Activated CD4-positive, alpha-beta T cell treated with anti-CD3 and anti-CD28 coated beads, Interleukin-2, Interleukin-4, amounts not matched to agents 100 ng/mL and 50 ng/mL, durations not matched to agents 16 hours and 8 hours (primary cell): Measurements from ENCODE around the gene GGTLC1.
A peak's percentile ranks its signal among the peaks of the same experiment; 100 is the strongest.

Experiments
- DNase-seq: peaks from one replicate; pipeline ENCODE4 v3.0.0-alpha.2; 2020; ENCODE audit warnings: low spot score

The GGTLC1 gene

DNA sequence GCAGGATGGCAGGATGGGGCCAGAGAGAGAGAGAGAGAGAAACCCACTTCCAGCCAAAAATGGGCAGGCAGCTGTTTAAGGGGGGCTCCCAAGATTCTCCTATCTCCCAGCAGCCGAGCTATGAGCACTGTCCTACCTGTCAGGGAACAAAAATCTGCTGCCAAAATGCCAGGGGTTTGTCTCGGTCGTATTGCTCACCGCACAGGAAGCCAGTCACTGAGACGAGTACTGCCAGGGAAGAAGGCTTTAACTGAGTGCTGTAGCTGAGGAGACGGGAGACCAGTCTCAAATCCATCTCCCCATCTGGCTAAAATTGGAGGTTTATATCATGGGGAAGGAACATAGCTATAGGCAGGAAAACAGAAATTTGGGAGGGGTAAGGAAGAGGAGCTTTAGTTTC lies 22.3 kb downstream of the GGTLC1 start:
- DNase-seq, result no peak

DNA sequence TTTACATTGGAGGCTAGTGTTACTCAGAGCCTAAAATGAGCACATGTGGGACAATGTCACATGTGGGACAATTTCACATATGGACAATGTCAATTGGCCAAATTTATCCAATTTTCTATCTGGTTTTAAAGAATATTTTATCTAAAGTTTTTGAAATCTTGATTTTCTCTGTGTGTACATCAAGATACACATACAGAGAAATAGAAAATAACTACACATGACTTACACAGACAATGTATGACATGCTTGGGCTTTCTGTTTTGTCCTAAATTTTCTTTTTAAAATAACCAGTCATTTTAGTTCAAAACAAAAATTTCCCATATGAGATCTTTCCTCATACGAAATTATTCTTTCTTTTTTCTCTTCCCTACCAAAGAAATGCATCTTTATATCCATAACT lies 24.6 kb downstream of the GGTLC1 start:
- no peak for DNase-seq

- DNase-seq, result no peak
Observed at GRCh38 chr20:23962272-23962671, 26.3 kb downstream of the GGTLC1 start.

- no peak for DNase-seq
Observed at GRCh38 chr20:23959054-23959453, 29.5 kb downstream of the GGTLC1 start.

DNA sequence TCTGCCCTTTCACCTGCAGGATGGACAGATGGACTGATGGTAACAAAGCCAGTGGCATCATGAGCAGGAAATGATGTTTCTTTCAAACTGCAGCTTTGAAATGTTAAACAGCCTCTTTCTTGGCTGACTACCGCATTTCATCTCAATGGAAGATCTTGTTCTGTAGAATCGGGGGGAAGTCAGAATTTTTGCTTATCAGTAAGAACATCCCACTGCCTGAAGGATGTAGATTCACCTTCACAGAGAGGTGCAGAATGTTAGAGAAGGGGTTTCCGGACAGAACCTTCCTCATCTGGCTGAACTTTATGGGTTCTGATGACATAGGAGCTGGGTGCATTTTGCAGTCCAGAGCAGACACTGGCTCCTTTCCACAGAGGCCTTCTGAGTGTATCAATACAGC lies 32.7 kb downstream of the GGTLC1 start:
- DNase-seq, result no peak

DNA sequence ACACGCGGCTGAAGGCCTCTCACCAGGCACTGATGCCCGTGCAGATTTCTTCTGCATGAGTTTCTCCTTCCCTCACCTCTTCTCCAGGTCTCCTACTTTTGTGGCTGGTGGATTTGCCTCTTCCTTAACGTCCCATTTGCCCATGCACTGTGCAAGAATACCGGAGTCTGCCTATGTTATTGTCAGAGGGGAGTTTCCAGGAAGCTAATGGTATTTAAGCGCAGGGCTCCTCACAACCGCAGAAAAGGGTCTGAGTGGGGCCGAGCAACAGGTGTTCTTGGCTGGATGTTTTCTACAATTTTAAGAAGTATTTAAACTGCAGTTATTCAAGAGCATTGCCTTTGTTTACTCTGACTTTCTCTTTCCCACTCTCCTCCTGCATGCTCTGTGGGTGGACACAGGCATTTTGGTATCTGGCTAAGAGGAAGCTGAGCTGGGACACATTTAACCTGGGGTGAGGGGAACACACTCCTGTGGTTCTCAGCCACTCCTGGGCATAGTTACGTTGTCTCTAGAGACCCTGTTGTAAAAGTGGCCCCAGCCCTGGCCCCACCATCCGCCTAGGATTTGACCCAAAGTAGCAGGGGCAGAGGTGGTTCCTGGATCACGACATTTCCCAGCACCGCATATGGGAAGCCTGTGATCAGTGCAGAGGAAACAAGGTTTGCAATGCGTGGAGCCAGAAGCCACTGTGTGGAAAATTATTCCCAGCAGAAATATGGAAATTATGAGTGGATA lies 34.4 kb downstream of the GGTLC1 start:
- no peak for DNase-seq

GRCh38 chr20:23946206-23946605 lies 42.4 kb downstream of the GGTLC1 start:
- no peak for DNase-seq

DNA sequence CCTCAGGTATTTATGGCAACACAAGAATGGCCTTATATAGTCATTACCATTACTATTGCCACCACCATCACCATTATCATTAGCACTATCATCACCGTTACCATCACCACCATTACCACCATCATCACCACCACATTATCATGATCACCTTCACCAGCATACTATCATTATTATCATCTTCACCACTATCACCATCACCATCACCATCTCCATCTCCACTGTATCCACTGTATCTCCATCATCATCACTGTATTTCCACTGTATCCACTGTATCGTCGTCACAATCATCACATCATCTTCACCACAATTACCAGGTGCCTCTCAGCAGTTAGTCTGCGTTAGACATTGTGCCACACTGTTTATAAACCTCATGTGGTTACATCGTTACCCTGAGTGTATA lies 45.3 kb downstream of the GGTLC1 start:
- DNase-seq, result no peak

- DNase-seq, result no peak
Observed at GRCh38 chr20:23939641-23940040, 48.9 kb downstream of the GGTLC1 start.

- DNase-seq, result no peak
Observed at GRCh38 chr20:23939063-23939462, 49.5 kb downstream of the GGTLC1 start.

DNA sequence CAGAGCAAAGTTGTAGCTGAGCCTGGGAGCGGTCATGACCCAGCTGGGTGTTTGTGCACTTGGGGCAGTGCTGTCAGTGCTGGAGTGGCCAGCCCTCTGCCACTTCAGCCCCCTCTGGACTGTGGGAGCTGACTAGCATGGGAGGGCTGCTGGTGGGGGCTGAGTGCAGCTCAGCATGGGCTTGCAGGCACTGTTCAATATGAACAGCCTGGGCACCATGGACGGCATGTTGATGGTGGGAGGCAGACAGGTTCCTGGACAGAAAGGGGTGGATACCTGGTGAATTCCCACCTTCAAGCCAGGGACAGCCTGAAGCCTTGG lies 50.5 kb downstream of the GGTLC1 start:
- DNase-seq, result no peak

- peak; percentile 61 for DNase-seq
Observed at GRCh38 chr20:23937303-23938117, 51.1 kb downstream of the GGTLC1 start.
